Loucy (cell line): Measurements from ENCODE around the gene SKIC2.
"Not testable (repeated sequence)": the region's sequence is repeated elsewhere in the genome, so short reads cannot be mapped to it uniquely, and the experiment has no call there.

Experiments
- EZH2phosphoT487 ChIP-seq: fragments of 200-600 bp; IDR thresholded peaks from 2 replicates; pipeline ENCODE4 v1.6.1; 2018; ENCODE audit warnings: antibody characterized with exemption, mild to moderate bottlenecking, moderate library complexity, borderline replicate concordance
- TF ChIP-seq, protein P1 (sequence below): fragments of 200-600 bp; sonication (generic); conservative IDR thresholded peaks from 2 replicates; pipeline ENCODE4 v1.5.1; 2014; ENCODE audit warnings: mild to moderate bottlenecking, antibody characterized with exemption, low read length

GRCh38 chr6:31994421-31994820, 35.4 kb downstream of the SKIC2 start:
- TF ChIP-seq EZH2phosphoT487: not testable (repeated sequence)
- TF ChIP-seq, protein P1, sequence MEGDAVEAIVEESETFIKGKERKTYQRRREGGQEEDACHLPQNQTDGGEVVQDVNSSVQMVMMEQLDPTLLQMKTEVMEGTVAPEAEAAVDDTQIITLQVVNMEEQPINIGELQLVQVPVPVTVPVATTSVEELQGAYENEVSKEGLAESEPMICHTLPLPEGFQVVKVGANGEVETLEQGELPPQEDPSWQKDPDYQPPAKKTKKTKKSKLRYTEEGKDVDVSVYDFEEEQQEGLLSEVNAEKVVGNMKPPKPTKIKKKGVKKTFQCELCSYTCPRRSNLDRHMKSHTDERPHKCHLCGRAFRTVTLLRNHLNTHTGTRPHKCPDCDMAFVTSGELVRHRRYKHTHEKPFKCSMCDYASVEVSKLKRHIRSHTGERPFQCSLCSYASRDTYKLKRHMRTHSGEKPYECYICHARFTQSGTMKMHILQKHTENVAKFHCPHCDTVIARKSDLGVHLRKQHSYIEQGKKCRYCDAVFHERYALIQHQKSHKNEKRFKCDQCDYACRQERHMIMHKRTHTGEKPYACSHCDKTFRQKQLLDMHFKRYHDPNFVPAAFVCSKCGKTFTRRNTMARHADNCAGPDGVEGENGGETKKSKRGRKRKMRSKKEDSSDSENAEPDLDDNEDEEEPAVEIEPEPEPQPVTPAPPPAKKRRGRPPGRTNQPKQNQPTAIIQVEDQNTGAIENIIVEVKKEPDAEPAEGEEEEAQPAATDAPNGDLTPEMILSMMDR: not testable (repeated sequence)
